Measurements from ENCODE around the gene SLC23A2.

SLC23A2 gene

GRCh38 chr20:4837760-4838159 lies 163.6 kb downstream of the SLC23A2 start:
- Histone ChIP-seq H3K27ac (ENCODE audit: extremely low read depth, low read depth, low read length) (no peak overlapping the region), H3K36me3 (ENCODE audit: control insufficient read depth in 2 of 2, insufficient read depth in 1 of 2, low read length in 2 of 2) (no peaks in the 10 kb centered on the region), H3K4me1 (ENCODE audit: control insufficient read depth, insufficient read depth, low read length) (no peaks in the 10 kb centered on the region), H3K9me3 (ENCODE audit: control insufficient read depth, insufficient read depth, low read depth, low read length) (no peaks in the 10 kb centered on the region), H3K4me3 (ENCODE audit: low read depth, low read length) (no peak overlapping the region)
- ChIA-PET POLR2A (no interaction called here), CTCF (interaction anchor here (0.6 kb wide), 2 partner anchors 46 to 1302 kb away, joined by 3 to 4 read pairs; no protein-coding TSS in a partner anchor)
- TF ChIP-seq MZF1 (tag by site-specific recombination; IDR thresholded peaks at IDR 0.05; ENCODE audit: borderline replicate concordance) (no peak), ZSCAN16 (tag by site-specific recombination; IDR thresholded peaks at IDR 0.05) (no peak), ZNF521 (tag by site-specific recombination; IDR thresholded peaks at IDR 0.05) (no peak), TCF7L2 (IDR thresholded peaks at IDR 0.05; ENCODE audit: borderline replicate concordance, low read depth, low read length) (no peak), ZNF777 (tag by site-specific recombination; IDR thresholded peaks at IDR 0.05; ENCODE audit: borderline replicate concordance) (no peak), ZNF274 (IDR thresholded peaks at IDR 0.05; ENCODE audit: low read length) (no peak), ZNF274 (tag by site-specific recombination; IDR thresholded peaks at IDR 0.05; ENCODE audit: borderline replicate concordance) (no peak), ZNF837 (tag by site-specific recombination; IDR thresholded peaks at IDR 0.05) (no peak)

GRCh38 chr20:4836935-4837334 lies 164.4 kb downstream of the SLC23A2 start:
- Histone ChIP-seq H3K4me3 (ENCODE audit: low read depth, low read length) (no peak overlapping the region), H3K27ac (ENCODE audit: extremely low read depth, low read depth, low read length) (no peak overlapping the region), H3K36me3 (ENCODE audit: control insufficient read depth in 2 of 2, insufficient read depth in 1 of 2, low read length in 2 of 2) (no peaks in the 10 kb centered on the region), H3K9me3 (ENCODE audit: control insufficient read depth, insufficient read depth, low read depth, low read length) (no peaks in the 10 kb centered on the region), H3K4me1 (ENCODE audit: control insufficient read depth, insufficient read depth, low read length) (no peaks in the 10 kb centered on the region)
- CTCF ChIA-PET = interaction anchor here (0.6 to 1.2 kb wide), 2 partner anchors 39 to 47 kb away, joined by 3 to 4 read pairs; no protein-coding TSS in a partner anchor
- no peak for TF ChIP-seq ZEB2 (tag by site-specific recombination; IDR thresholded peaks at IDR 0.05)
- no peak for TF ChIP-seq ZNF624 (tag by site-specific recombination; IDR thresholded peaks at IDR 0.05)
- TF ChIP-seq ZNF580 (tag by site-specific recombination; IDR thresholded peaks at IDR 0.05) = no peak
- TF ChIP-seq ZNF792 (tag by site-specific recombination; IDR thresholded peaks at IDR 0.05) = no peak
- POLR2A ChIA-PET = no interaction called here

GRCh38 chr20:4836473-4836872 lies 164.8 kb downstream of the SLC23A2 start:
- ChIA-PET POLR2A (no interaction called here), CTCF (interaction anchor here (0.6 to 1.2 kb wide), 2 partner anchors 39 to 308 kb away, joined by 3 to 4 read pairs; no protein-coding TSS in a partner anchor)
- no peak overlapping the region for H3K4me3 ChIP-seq (ENCODE audit: low read depth, low read length)
- H3K36me3 ChIP-seq (ENCODE audit: control insufficient read depth in 2 of 2, insufficient read depth in 1 of 2, low read length in 2 of 2) = no peaks in the 10 kb centered on the region
- H3K4me1 ChIP-seq (ENCODE audit: control insufficient read depth, insufficient read depth, low read length) = no peaks in the 10 kb centered on the region
- H3K27ac ChIP-seq (ENCODE audit: extremely low read depth, low read depth, low read length) = no peak overlapping the region
- no peak for TF ChIP-seq GLI2 (tag by site-specific recombination; IDR thresholded peaks at IDR 0.05; ENCODE audit: borderline replicate concordance, low read depth)
- TF ChIP-seq ZNF645 (tag by site-specific recombination; IDR thresholded peaks at IDR 0.05) = no peak
- no peak for TF ChIP-seq ZNF239 (tag by site-specific recombination; IDR thresholded peaks at IDR 0.05)
- no peak for TF ChIP-seq ZNF561 (tag by site-specific recombination; IDR thresholded peaks at IDR 0.05; ENCODE audit: borderline replicate concordance)
- no peak for TF ChIP-seq TRIM28 (IDR thresholded peaks at IDR 0.05; ENCODE audit: borderline replicate concordance, low read length)
- no peak for TF ChIP-seq ZNF169 (tag by site-specific recombination; IDR thresholded peaks at IDR 0.05)
- TF ChIP-seq MEIS1 (CRISPR knock-in tag; IDR thresholded peaks at IDR 0.05; ENCODE audit: borderline replicate concordance) = no peak
- no peak for TF ChIP-seq GLI4 (tag by site-specific recombination; IDR thresholded peaks at IDR 0.05)
- no peak for TF ChIP-seq ZNF324 (tag by site-specific recombination; IDR thresholded peaks at IDR 0.05)
- H3K9me3 ChIP-seq (ENCODE audit: control insufficient read depth, insufficient read depth, low read depth, low read length) = no peaks in the 10 kb centered on the region

Data from HEK293 (cell line).